Erythroblast (primary cell): ENCODE data around the gene WFDC10A.

Experiments
- GATA1 ChIP-seq: IDR thresholded peaks from 2 replicates; pipeline ENCODE4 v1.6.1; 2011; ENCODE audit warnings: low read depth, mild to moderate bottlenecking, control low read depth, low read length, moderate library complexity
- POLR2A ChIP-seq: IDR thresholded peaks from 2 replicates; pipeline ENCODE4 v1.6.1; 2011; ENCODE audit warnings: mild to moderate bottlenecking, low read length

- TF ChIP-seq POLR2A (no peak), GATA1 (no peak)
Measured at GRCh38 chr20:45649312-45649863, 19.8 kb downstream of the WFDC10A start.
